HG03196 (cell line): ENCODE measurements around the gene ZEB1.
"Not testable (repeated sequence)": the region's sequence is repeated elsewhere in the genome, so short reads cannot be mapped to it uniquely, and the experiment has no call there.

Source experiments
- ATAC-seq: cut with Tn5 transposase; IDR thresholded peaks from one replicate; pipeline ENCODE4 v1.9.1; 2021; ENCODE audit not compliant: unreplicated experiment

The ZEB1 gene

DNA sequence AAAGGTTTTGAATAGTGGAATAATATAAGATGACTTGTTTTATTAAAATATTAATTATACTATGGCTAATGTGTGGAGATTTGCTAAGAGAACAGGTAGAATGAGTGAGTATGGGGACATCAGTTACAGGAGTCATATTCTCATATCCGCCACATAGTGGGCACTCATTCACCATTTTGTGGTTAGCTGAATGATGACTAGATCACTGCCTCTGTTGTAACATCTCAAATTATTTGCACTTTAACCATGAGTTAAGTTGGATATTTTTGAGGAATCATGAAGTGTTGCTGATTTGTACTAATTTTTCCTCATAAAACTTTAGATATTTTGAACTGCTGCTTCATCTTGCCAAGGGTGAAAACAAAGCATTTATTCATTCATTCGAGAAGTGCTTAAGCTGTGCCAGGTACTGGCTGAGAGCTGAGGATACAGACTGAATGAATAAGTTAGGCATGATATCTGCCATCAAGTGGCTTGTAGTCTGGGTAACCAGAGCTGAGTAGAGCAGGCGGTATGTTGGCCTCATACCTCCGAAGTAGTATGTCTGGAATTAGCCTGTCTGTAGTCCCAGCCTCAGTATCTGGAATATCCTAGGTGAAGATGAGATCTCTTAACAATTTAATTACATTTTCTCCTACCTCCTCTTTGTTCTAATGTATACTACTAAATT lies 100.5 kb downstream of the ZEB1 start:
- no peak for ATAC-seq

DNA sequence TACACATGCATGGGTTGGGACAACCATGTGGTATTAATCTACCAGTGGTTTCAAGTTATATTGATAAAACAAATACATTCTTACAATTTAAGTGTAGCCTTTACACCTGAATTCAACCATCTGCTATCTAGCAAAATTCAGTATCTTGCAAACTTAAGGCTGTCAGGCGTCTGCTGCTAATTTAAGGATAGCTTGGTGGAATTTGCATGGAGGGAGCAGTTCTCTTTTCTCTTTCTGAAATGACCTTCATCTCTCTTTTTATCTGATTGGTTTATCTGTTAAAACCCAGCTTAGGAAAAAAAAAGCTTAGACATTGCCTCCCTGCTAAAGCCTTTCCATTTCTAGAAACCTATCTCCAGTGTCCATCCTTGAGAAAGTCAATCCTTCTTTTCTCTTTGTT lies 102.3 kb downstream of the ZEB1 start:
- no peak for ATAC-seq

DNA sequence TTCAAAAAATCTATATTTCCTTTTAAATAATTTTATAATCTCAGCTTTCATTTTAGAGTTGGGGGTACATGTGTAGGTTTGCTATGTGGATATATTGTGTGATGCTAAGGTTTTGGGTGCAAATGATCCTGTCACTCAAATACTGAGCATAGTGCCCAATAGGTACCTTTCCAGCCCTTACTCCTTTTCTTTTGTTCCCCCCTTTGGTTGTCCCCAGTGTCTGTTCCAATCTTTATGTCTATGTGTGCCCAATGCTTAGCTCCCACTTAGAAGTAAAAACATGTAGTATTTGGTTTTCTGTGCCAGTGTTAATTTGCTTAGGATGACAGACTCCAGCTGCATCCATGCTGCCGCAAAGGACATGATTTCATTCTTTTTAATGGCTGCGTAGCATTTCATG lies 103.6 kb downstream of the ZEB1 start:
- no peak for ATAC-seq

GRCh38 chr10:31424473-31424872 lies 105.5 kb downstream of the ZEB1 start:
- ATAC-seq = no peak

DNA sequence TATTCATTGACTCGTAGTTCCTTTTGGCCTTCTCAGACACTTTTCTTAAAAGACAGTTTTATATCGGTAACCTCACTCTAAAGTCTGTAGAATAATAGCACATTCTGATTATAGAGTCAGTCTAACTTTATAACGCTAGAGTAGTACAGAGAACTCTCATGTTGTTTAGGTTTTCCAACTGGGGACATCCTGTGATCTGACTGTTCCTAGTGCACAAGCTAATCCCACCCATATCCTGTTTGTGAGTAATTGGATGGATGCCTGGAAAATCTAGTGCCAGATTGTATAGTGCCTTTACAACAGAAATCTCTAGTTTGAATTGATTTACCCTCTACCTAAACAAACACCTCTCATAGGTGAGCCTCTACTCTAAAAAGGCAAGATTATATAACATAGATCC lies 107.4 kb downstream of the ZEB1 start:
- no peak for ATAC-seq

DNA sequence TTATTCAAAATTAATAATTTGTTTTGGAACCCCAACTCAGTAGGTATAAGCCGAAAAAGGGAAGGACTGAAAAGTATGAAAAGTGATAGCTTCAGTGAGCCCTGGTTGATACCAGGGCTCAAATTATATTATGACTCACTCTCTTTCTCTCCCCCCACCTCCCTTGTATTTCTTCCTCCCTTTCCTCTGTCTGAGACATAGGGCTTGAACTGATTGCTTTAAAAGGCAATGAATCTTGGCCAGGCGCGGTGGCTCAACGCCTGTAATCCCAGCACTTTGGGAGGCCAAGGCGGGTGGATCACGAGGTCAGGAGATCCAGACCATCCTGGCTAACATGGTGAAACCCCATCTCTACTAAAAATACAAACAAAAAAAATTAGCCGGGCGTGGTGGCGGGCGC lies 108.3 kb downstream of the ZEB1 start:
- ATAC-seq = not testable (repeated sequence)

DNA sequence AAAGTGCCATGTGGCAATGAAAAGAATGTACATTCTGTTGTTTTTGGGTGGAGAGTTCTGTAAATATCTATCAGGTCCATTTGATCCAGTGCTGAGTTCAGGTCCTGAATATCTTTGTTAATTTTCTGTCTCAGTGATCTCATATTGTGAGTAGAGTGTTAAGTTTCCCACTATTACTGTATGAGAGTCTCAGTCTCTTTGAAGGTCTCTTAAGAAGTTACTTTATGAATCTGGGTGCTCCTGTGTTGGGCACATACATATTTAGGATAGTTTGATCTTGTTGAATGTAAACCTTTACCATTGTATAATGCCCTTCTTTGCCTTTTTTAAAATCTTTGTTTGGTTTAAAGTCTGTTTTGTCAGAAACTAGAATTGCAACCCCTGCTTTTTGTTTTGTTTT lies 109.5 kb downstream of the ZEB1 start:
- not testable (repeated sequence) for ATAC-seq

- no peak for ATAC-seq
These were observed 112.0 kb downstream of the ZEB1 start for GRCh38 chr10:31431021-31431420.

- ATAC-seq = no peak
These were observed 118.9 kb downstream of the ZEB1 start for GRCh38 chr10:31437959-31438358.

- ATAC-seq = no peak
These were observed 132.8 kb downstream of the ZEB1 start for GRCh38 chr10:31451766-31452165.

DNA sequence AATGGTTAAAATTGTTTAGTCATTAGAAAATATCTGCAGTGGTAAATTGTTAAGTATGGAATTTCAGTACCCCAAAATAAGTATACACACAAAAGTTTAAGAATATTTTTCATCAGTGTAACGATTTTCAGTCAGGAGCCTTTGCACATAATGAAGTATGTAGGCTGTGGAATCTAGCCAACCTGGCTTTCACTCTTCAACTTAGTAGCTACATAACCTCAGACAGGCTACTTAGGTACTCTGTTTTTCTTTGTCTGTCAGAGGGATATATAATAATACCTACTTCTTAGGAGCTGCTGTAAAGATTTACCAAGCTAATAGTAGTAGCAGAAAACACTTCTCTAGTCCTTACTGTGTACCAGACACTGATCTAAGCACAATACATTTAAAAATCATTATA lies 137.5 kb downstream of the ZEB1 start:
- ATAC-seq = no peak

DNA sequence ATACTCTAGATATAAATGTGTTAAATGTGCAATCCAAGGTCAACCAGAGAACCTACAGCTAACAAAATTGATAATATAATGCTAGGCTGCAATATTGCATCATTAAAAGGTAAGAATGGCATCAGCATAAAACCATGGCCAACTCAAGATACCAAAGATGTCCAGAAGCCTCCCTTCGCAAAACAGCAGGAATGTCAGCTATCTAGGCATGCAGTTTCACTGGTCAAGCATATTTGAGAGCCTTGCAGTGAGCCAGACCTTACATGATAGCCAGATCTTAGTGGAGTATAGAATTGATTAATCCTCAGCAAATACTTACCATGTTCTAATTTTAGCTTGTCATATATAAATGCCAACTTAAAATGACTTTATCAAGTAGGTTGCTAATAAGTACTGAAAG lies 138.8 kb downstream of the ZEB1 start:
- ATAC-seq = no peak

GRCh38 chr10:31458974-31459373 lies 140.0 kb downstream of the ZEB1 start:
- ATAC-seq = no peak

DNA sequence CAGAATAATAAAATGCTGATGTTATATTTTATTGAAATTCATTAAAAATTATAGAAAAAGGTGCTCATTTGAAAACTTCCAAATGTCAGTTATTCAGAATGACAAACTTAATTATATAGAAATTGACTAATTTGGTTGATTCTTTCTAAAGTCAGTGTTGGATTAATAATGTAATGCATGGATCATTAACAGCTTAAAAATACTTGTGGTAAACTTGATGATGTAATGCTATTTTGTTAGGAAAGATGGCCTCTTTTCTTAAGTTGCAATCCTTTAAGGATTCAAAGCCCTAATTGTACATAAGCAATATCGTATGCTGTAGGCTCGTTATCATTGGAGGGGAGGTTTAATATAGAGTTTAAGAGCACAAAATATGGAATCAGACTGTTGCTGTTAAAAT lies 141.2 kb downstream of the ZEB1 start:
- no peak for ATAC-seq

GRCh38 chr10:31464552-31464951 lies 145.5 kb downstream of the ZEB1 start:
- ATAC-seq = no peak

DNA sequence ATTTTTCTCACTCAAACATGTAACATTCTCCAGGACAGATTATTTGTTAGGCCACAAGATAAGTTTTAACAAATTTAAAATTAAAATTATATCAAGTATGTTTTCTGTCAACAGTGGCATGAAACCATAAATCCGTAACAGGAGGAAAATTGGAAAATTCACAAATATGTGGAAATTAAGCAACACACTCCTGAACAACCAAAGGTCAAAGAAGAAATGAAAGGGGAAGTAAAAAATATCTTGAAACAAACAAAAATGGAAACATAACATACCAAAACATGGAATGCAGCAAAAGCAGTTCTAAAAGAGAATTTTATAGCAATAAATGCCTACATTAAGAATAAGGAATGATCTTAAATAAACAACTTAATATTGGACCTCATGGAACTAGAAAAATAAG lies 147.3 kb downstream of the ZEB1 start:
- ATAC-seq = no peak

GRCh38 chr10:31467791-31468535 lies 148.9 kb downstream of the ZEB1 start:
- ATAC-seq = no peak

- no peak for ATAC-seq
These were observed 149.5 kb downstream of the ZEB1 start for GRCh38 chr10:31468536-31468859.

DNA sequence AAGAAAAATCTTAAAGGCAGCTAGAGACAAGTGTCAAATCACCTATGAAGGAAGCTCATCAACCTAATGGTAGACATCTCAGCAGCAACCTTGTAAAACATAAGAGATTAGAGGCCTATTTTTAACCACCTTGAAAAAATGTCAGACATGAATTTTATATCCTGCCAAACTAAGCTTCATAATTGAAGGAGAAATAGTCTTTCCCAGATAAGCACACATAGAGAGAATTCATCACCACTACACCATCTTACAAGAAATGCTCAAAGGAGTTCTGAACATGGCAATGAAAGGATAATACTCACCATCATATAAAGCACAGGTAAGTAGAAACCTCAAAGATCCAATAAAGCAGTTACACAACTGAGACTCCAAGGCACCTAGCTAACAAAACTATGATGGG lies 156.5 kb downstream of the ZEB1 start:
- no peak for ATAC-seq

DNA sequence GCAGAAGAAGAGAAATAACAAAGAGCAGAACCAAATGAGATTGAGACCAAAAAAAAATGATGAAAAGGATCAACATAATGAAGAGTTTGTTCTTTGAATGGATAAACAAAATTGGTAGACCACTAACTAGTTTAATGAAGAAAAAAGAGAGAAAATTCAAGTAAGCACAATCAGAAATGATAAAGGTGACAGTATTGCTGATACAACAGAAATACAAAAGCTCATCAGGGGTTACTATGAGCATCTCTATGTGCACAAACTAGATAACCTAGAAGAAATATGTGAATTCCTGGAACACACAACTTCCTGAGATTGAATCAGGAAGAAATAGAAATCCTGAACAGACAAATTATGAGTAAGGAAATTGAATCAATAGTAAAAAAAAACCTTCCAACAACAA lies 157.1 kb downstream of the ZEB1 start:
- ATAC-seq = no peak

DNA sequence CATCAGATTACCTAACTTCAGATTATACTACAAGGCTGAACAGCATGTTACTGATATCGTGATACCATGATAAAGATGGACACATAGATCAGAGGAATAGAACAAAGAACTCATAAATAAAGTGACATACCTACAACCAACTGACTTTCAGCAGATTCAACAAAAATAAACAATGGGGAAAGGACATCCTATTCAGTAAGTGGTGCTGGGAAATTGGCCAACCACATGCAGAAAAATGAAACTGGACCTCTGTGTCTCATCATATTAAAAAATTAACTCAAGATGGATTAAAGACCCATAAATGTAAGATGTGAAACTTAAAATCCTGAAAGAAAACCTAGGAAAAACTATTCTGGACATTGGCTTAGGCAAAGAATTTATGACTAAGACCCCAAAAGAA lies 158.6 kb downstream of the ZEB1 start:
- ATAC-seq = no peak

- ATAC-seq = no peak
These were observed 160.7 kb downstream of the ZEB1 start for GRCh38 chr10:31479752-31480151.

- no peak for ATAC-seq
These were observed 164.5 kb downstream of the ZEB1 start for GRCh38 chr10:31483546-31483945.
